PC-3 (cell line): ENCODE data around the gene CTBP2. TPM values are rescaled to one million over a fixed set of nuclear protein-coding genes. Genes with fewer than 3 reads are reported as not detected.

ENCODE experiments used
- ATAC-seq: fragments of 200-7000 bp; cut with Tn5 transposase; 2 replicates; pipeline ENCODE4 v1.9.1; 2020; ENCODE audit warnings: mild to moderate bottlenecking, moderate library complexity
- BruUV-seq: library from RNA; stranded (reverse); fragments of 400-500 nt; replicated peaks from 2 replicates; lab custom pipeline; 2021; lab: Mats Ljungman, UMichigan
- CTCF ChIA-PET: fragments of 300-600 bp; sonication (Branson Sonifier 250); formaldehyde crosslinking; loops from one replicate; lab custom pipeline; 2022; ENCODE audit warnings: antibody characterized with exemption; lab: Charles Lee
- POLR2A ChIA-PET: fragments of 300-600 bp; sonication (Branson Sonifier 250); formaldehyde crosslinking; loops from one replicate; lab custom pipeline; 2022; ENCODE audit warnings: antibody characterized with exemption; ENCODE audit not compliant: unreplicated experiment; lab: Charles Lee
- DNase-seq: peaks from one replicate; pipeline ENCODE4 v3.0.0-alpha.2; 2015
- H2AFZ ChIP-seq: fragments of 300-600 bp; sonication (generic); 2 replicates; pipeline ENCODE4 v1.6.0; 2016; ENCODE audit warnings: antibody characterized with exemption, low read length
- H3F3A ChIP-seq: fragments of 300-600 bp; sonication (generic); one replicate; pipeline ENCODE4 v1.6.0; 2017; ENCODE audit warnings: antibody characterized with exemption, low read length, control low read depth, mild to moderate bottlenecking; ENCODE audit not compliant: unreplicated experiment
- H3K27ac ChIP-seq: fragments of 300-600 bp; sonication (generic); 2 replicates; pipeline ENCODE4 v1.5.1; 2016; ENCODE audit warnings: mild to moderate bottlenecking, low read length
- H3K27me3 ChIP-seq: fragments of 300-600 bp; sonication (generic); 2 replicates; pipeline ENCODE4 v1.6.1; 2016; ENCODE audit warnings: low read length, mixed read lengths
- H3K36me3 ChIP-seq: fragments of 300-600 bp; sonication (generic); 2 replicates; pipeline ENCODE4 v1.6.1; 2016; ENCODE audit warnings: low read depth, mixed run types, low read length, mixed read lengths
- H3K4me1 ChIP-seq: fragments of 300-600 bp; sonication (generic); 2 replicates; pipeline ENCODE4 v1.5.1; 2016; ENCODE audit warnings: low read length; ENCODE audit not compliant: insufficient read depth
- H3K4me2 ChIP-seq: fragments of 300-600 bp; sonication (generic); 2 replicates; pipeline ENCODE4 v1.6.0; 2016; ENCODE audit warnings: low read length
- H3K4me3 ChIP-seq: fragments of 300-600 bp; sonication (generic); 2 replicates; pipeline ENCODE4 v1.5.1; 2016; ENCODE audit warnings: mild to moderate bottlenecking, low read length, mixed read lengths
- H3K79me2 ChIP-seq: fragments of 300-600 bp; sonication (generic); 2 replicates; pipeline ENCODE4 v1.6.1; 2017; ENCODE audit warnings: low read length, mixed read lengths
- H3K9ac ChIP-seq: fragments of 300-600 bp; sonication (generic); 2 replicates; pipeline ENCODE4 v1.6.0; 2016; ENCODE audit warnings: mild to moderate bottlenecking, low read length
- H3K9me2 ChIP-seq: fragments of 300-600 bp; sonication (generic); replicated peaks from 2 replicates; pipeline ENCODE4 v1.6.1; 2016; ENCODE audit warnings: mixed run types, low read length, mixed read lengths
- H3K9me3 ChIP-seq: fragments of 300-600 bp; sonication (generic); 2 replicates; pipeline ENCODE4 v1.6.1; 2016; ENCODE audit warnings: low read length, mixed read lengths
- H4K20me1 ChIP-seq: fragments of 300-600 bp; sonication (generic); 2 replicates; pipeline ENCODE4 v1.6.1; 2016; ENCODE audit warnings: low read length, mixed read lengths
- EZH2 ChIP-seq: fragments of 300-600 bp; sonication (generic); IDR thresholded peaks from one replicate; pipeline ENCODE4 v1.6.1; 2017; ENCODE audit warnings: antibody characterized with exemption, mild to moderate bottlenecking, low read length; ENCODE audit not compliant: unreplicated experiment
- EZH2phosphoT487 ChIP-seq: fragments of 300-600 bp; sonication (generic); IDR thresholded peaks from 2 replicates; pipeline ENCODE4 v1.6.1; 2018; ENCODE audit warnings: mild to moderate bottlenecking, antibody characterized with exemption, low read length, borderline replicate concordance
- intact Hi-C: fragments of 100-400 bp; cut with micrococcal nuclease; formaldehyde crosslinking; loops from 2 replicates; pipeline ENCODE4 v1.9.0; 2023
- total RNA-seq: library from RNA; depleted of rRNA; stranded (reverse); fragments of >200 nt; gene quantifications from 2 replicates; pipeline ENCODE4 v1.2.3, GENCODE V29; 2014
- TF ChIP-seq, protein P1 (sequence below): fragments of 300-600 bp; sonication (generic); conservative IDR thresholded peaks from 2 replicates; pipeline ENCODE4 v1.5.1; 2017; ENCODE audit warnings: antibody characterized with exemption, low read depth, mild to moderate bottlenecking, low read length

The CTBP2 gene
- total RNA-seq, 1 experiment from 2014 or later, result 78.9 TPM

GRCh38 chr10:124943301-124944092 is 216.9 kb downstream of the CTBP2 start:
- Histone ChIP-seq H2AFZ (no peak overlapping the region), H3K4me1 (peaks cover 13% of the 10 kb centered on the region), H3K9me3 (no peaks in the 10 kb centered on the region), H3K4me2 (no peak overlapping the region), H3K9me2 (no peaks in the 10 kb centered on the region), H3K79me2 (peaks cover 95% of the 10 kb centered on the region), H3F3A (no peaks in the 10 kb centered on the region), H3K4me3 (no peak overlapping the region), H3K9ac (no peak overlapping the region), H3K36me3 (no peaks in the 10 kb centered on the region), H3K27me3 (no peaks in the 10 kb centered on the region), H4K20me1 (peaks cover 41% of the 10 kb centered on the region), H3K27ac (peak overlapping the region; percentile 33)
- no TSS peak for BruUV-seq
- intact Hi-C loops, result no loop called here
- ATAC-seq (peak; percentile 87), DNase-seq (peak; percentile 67)
- ChIA-PET POLR2A (interaction anchor here (0.6 kb wide), 1 partner anchor 152 kb away, joined by 7 read pairs; the partner anchor contains the start of gene EEF1AKMT2), CTCF (no interaction called here)
- TF ChIP-seq EZH2 (no peak), EZH2phosphoT487 (no peak)
- TF ChIP-seq, protein P1, sequence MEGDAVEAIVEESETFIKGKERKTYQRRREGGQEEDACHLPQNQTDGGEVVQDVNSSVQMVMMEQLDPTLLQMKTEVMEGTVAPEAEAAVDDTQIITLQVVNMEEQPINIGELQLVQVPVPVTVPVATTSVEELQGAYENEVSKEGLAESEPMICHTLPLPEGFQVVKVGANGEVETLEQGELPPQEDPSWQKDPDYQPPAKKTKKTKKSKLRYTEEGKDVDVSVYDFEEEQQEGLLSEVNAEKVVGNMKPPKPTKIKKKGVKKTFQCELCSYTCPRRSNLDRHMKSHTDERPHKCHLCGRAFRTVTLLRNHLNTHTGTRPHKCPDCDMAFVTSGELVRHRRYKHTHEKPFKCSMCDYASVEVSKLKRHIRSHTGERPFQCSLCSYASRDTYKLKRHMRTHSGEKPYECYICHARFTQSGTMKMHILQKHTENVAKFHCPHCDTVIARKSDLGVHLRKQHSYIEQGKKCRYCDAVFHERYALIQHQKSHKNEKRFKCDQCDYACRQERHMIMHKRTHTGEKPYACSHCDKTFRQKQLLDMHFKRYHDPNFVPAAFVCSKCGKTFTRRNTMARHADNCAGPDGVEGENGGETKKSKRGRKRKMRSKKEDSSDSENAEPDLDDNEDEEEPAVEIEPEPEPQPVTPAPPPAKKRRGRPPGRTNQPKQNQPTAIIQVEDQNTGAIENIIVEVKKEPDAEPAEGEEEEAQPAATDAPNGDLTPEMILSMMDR, result no peak

- POLR2A ChIA-PET, result interaction anchor here (0.5 kb wide), 1 partner anchor 22 kb away, joined by 3 read pairs; no protein-coding TSS in a partner anchor
- H3K27ac ChIP-seq, result peak overlapping the region; percentile 33; the same call in 1 of the 2 replicates
- H3K4me2 ChIP-seq, result no peak overlapping the region
- H3K4me3 ChIP-seq, result no peak overlapping the region
- no peak overlapping the region for H3K9ac ChIP-seq
- CTCF ChIA-PET, result no interaction called here
- H3K4me1 ChIP-seq, result peaks cover 13% of the 10 kb centered on the region
- H2AFZ ChIP-seq, result no peak overlapping the region
- ATAC-seq (no peak), DNase-seq (no peak)
- intact Hi-C loops, result no loop called here
- peaks cover 95% of the 10 kb centered on the region for H3K79me2 ChIP-seq
- no peaks in the 10 kb centered on the region for H3K27me3 ChIP-seq
- no peak for TF ChIP-seq EZH2
- TF ChIP-seq, protein P1, result no peak
- no peak for TF ChIP-seq EZH2phosphoT487
- no peaks in the 10 kb centered on the region for H3K9me3 ChIP-seq
- H3K9me2 ChIP-seq, result no peaks in the 10 kb centered on the region
- peaks cover 45% of the 10 kb centered on the region for H4K20me1 ChIP-seq
- H3F3A ChIP-seq, result no peaks in the 10 kb centered on the region
- TSS peak; percentile 44 for BruUV-seq
- no peaks in the 10 kb centered on the region for H3K36me3 ChIP-seq
Observed at GRCh38 chr10:124942317-124943169, 217.8 kb downstream of the CTBP2 start.
